HG03469 (cell line): ENCODE data around the gene CTBS.
"Not testable (repeated sequence)": the region's sequence is repeated elsewhere in the genome, so short reads cannot be mapped to it uniquely, and the experiment has no call there.

Source experiments
- ATAC-seq: cut with Tn5 transposase; IDR thresholded peaks from one replicate; pipeline ENCODE4 v1.9.1; 2021; ENCODE audit warnings: mild to moderate bottlenecking, moderate library complexity, moderate number of reproducible peaks; ENCODE audit not compliant: unreplicated experiment

CTBS gene

GRCh38 chr1:84585803-84586202, 11.6 kb upstream of the CTBS start:
- no peak for ATAC-seq

GRCh38 chr1:84584126-84584525, 9.9 kb upstream of the CTBS start:
- no peak for ATAC-seq

DNA sequence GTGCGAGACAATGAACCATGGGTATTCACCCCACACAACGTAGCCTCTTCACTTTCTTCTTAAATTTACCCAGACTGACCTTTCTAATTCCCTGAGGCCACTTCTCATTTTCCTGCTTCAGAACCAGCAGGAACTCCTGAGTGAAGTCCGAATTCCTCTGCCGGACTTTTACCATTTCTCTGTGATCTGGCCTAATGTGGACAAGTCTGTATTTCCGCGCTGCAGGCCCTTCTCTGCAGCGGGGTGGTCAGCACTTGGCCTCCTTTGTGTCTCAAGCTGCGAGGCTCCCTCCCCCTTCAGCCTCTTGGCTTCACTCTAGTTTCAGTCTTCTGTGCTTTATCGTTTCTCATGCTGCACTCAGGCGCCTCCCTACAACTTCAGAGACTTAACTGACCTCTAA, 9.4 kb upstream of the CTBS start:
- ATAC-seq, result no peak

- ATAC-seq, result no peak
Observed at GRCh38 chr1:84582802-84583587, 8.8 kb upstream of the CTBS start.

DNA sequence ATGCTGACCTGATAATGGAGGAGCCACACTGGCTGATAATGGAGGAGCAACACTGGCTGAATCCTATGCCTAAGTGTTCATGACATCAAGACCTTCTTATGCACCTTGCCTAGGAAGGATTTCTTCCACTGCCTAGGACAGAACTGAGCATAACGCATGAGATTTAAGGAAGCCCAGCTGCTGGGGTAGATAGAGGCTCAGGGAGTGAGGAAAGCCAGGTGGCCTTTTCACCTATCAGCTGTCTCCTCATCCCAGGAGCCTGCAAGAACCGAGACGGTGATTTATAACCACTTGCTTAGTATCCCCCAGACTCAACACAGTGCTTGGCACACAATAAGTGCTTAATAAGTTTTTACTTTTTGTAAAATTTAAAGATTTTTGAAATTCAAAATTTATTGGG, 7.4 kb upstream of the CTBS start:
- no peak for ATAC-seq

DNA sequence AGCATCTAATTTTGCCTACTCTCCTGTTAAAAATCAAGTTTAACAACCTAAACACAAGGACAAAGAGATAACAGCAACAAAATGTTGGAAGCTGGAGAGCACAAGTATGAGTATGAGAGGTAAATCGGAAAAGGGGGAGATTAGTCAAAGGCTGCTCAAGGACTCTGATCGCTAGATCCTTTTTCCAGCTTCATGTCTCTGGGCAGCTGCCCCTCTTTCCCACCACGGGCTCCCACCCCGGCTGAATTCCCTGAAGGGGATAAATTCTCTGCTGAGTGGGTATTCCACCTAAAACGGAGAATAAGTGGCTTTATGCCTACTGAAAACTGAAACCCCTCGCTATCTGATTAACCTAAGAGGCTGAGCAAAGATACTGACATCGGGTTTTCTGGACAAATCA, 696 bp upstream of the CTBS start:
- no peak for ATAC-seq

GRCh38 chr1:84573481-84573966, 716 bp downstream of the CTBS start:
- ATAC-seq, result no peak

GRCh38 chr1:84571150-84571535, 3.1 kb downstream of the CTBS start:
- ATAC-seq, result no peak

- no peak for ATAC-seq
Observed at GRCh38 chr1:84570436-84571149, 3.6 kb downstream of the CTBS start.

GRCh38 chr1:84569216-84569615, 5.0 kb downstream of the CTBS start:
- ATAC-seq, result no peak

DNA sequence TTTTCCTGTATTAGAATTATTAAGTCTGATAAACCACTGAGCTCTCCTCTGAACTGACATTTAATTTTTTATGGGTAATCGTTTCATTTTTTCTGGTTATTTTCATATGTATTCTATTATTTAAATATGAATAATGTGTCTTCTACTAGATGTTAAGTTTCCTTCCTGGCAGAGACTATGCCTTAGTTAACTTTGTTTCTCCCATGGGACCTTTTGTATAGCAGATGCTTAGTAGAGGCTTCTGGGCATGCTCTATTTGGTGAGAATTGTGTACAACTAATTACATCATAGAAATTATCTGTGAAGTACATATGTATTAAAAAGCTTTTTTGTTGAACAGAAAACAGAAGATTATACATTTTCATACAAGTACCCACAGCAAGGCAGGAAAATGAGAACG, 23.4 kb downstream of the CTBS start:
- no peak for ATAC-seq

DNA sequence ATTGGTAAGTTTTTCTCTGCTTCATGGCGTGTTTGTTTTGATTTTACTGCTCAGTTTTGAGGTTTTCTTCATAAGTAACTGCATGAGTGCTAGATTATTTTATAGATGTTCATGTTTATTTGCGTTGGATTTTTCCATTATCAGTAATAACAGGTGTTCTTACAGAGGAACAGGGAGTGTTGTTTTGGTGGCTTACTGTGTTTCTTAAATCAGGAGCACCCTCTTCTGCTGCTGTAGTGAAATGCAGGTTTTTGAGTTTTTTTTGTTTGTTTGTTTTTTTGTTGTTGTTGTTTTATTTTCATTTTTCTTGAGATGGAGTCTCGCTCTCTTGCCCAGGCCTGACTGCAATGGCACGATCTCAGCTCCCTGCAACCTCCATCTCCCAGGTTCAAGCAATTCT, 32.6 kb downstream of the CTBS start:
- ATAC-seq, result no peak

DNA sequence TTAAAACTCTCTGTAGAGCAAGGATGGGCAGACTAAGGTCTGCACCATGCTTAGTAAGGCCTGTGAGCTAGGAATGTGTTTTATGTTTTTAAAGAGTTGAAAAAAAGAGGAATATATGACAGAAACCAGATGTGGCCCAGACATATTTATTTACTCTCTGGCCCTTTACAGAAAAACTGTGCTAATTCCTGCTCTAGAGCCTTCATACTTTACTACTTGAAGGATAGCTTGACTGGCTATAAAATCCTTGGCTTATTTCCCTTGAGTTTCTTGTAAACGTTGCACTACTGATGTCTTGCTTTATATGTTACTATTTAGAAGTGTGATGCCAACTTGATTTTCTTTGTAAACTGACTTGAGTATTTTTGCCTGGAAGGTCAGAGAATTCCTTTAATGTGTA, 33.5 kb downstream of the CTBS start:
- no peak for ATAC-seq

- no peak for ATAC-seq
Observed at GRCh38 chr1:84539972-84540371, 34.3 kb downstream of the CTBS start.

GRCh38 chr1:84538599-84538998, 35.6 kb downstream of the CTBS start:
- no peak for ATAC-seq

DNA sequence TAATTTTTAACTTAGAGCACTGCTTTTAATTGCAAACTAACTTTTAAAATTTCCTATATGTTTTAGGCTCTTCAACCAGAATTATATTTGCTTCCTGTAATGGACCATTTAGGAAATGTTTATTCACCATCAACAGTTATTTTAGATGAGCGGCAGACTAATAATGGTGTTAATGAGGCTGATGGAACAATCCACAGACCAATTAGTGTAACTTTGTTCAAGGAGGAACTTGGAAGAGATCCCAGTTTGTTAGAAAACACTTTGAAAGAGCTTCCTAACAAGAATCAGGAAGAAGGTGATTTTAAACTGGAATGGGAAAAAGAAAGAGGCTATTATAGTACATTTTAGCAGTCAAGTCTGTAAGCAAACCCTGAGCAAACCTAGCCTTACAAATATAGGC, 48.5 kb downstream of the CTBS start:
- ATAC-seq, result no peak

DNA sequence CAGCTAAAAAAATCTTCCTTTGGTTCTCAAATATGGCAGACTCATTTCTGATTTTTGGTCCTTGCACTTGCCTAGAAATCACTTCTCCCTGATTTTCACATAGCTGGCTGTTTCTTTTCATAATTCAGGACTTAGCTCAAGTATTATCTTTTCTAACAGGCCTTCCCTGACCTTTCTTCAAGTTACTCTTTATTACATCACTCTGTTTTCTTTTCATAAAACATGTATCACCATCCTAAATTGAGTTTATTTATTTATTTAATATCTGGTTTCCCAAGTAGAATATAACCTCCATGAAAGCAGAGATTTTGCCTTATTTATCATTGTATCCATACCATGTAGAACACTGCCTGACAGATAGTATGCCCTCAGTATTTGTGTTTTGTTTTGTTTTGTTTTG, 49.6 kb downstream of the CTBS start:
- no peak for ATAC-seq

- no peak for ATAC-seq
Observed at GRCh38 chr1:84510668-84511067, 63.6 kb downstream of the CTBS start.

GRCh38 chr1:84510165-84510564, 64.1 kb downstream of the CTBS start:
- ATAC-seq, result no peak

DNA sequence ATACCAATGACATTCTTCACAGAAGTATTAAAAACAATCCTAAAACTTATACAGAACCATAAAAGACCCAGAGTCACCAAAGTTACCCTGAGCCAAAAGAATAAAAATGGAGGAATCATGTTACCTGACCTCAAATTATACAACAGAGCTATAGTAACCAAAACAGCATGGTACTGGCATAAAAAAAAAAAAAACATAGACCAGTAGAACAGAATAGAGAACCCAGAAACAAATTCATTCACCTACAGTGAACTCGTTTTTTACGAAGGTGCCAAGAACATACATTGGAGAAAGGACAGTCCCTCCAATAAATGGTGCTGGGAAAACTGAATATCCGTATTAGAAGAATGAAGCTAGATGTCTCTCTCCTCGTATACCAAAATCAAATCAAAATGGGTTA, 65.2 kb downstream of the CTBS start:
- no peak for ATAC-seq

GRCh38 chr1:84508510-84508909, 65.7 kb downstream of the CTBS start:
- ATAC-seq, result no peak

DNA sequence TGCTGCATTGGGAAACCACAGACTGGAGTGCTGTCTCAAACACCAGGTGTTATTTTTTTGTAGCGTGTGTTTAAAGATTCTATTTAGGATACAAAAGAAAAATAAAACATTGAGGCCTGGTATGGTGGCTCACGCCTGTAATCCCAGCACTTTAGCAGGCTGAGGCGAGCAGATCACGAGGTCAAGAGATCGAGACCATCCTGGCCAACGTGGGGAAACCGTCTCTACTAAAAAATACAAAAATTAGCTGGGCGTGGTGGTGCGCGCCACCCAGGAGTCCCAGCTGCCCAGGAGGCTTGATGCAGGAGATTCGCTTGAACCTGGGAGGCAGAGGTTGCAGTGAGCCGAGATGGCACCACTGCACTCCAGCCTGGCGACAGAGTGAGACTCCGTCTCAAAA, 66.4 kb downstream of the CTBS start:
- ATAC-seq, result not testable (repeated sequence)
